Measurements from ENCODE around the gene NVL. TPM values are rescaled to one million over a fixed set of nuclear protein-coding genes. Genes with fewer than 3 reads are reported as not detected.

The NVL gene
- total RNA-seq, 2 donors from 2014 or later = 16.4 to 31.0 TPM

DNA sequence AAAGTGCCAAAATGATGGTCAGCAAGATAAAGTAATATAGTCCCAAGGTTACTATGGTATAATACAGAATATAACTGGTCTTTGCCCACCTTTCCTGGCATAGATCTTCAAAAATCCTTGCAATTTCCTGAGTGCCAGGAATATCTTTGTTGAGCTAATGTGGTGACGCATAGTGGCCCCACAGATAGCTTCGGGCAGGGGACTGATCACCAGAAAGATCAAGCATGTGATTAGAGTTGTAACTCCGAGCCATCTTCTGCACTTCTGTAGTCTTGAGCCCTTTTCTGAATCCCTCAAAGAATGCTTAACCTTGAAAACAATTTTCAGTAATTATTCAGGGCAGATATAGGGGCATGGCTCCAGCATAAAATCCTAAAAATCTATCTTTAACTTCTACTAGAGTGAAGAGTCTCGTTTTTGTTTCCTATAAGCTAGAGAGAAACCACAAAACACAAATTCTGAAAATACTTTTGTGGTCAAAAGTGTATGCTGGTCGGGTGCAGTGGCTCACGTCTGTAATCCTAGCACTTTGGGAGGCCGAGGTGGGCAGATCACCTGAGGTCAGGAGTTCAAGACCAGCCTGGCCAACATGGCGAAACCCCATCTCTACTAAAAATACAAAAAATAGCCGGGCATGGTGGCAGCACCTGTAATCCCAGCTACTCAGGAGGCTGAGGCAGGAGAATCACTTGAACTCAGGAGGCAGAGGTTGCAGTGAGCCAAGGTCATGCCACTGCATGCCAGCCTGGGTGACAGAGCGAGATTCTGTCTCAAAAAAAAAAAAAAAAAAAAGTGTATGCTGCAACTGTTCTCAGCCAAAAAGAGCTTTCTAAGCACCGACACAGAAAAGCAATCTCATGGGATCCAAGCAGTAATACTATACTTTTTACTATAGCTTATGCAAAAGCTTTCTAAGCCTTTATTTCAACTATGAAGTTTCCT is 62.8 kb downstream of the NVL start:
- ATAC-seq (no peak), DNase-seq (ENCODE audit: low spot score in 2 of 2) (no peak)
- peaks cover 0 to 3% of the 10 kb centered on the region in 2 donors for H3K9me3 Mint-ChIP-seq
- peaks cover 6 to 25% of the 10 kb centered on the region in 2 donors for H3K36me3 Mint-ChIP-seq
- no peak overlapping the region for H3K27ac Mint-ChIP-seq

DNA sequence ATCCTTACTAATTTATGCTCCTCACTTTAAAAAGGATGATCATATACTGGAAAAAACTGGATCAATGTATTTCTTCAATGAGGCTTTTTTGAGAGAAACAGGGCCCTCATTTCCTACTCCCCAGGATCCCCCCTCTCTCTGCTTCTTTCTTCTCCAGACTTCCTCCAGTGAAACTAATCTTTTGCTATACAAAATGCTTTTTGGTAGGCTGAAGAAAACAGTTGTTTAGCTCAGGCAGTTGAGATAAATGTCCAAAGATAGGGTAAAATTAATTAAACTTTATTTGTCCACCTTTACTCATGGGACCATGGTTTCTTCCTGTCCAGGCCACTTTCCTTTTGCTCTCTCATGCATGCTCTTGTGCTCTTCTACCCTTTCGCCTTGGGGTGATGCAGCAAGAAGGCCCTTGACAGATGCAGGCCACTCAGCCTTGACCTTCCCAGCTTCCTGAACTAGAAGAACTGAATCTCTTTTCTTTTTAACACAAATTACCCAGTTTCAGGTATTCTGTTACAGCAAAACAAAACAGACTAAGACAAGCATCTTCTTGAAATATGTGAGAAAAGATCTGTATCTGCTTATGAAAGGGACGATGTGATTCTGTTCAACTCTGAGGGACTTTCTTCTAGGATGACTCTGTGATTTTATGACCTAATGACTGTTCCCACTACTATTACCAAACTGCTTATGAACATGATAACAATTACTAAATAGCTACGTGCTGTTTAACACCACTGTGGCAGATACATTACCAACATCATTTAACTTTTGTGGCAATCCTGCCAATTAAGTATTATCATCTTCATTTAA is 63.7 kb downstream of the NVL start:
- DNase-seq (ENCODE audit: low spot score in 2 of 2) = no peak
- Mint-ChIP-seq H3K9me3 (peaks cover 0 to 3% of the 10 kb centered on the region in 2 donors), H3K27ac (peak overlapping the region in 1 of 2 donors; percentile 52), H3K36me3 (peaks cover 6 to 28% of the 10 kb centered on the region in 2 donors)
- no peak for ATAC-seq

DNA sequence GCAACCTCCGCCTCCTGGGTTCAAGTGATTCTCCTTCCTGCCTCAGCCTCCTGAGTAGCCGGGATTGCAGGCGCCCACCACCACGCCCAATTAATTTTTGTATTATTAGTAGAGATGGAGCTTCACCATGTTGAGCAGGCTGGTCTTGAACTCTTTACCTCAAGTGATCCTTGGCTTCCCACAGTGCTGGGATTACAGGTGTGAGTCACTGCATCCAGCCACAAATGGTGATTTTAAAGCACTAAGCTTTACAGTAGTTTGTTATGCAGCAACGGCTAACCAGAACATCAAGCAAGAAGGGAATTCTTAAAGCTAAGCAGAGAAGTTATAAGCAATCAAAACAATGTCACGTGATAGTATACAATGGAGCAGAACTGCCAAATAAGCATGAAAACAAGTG is 65.7 kb downstream of the NVL start:
- ATAC-seq (no peak), DNase-seq (ENCODE audit: low spot score in 2 of 2) (no peak)
- peak overlapping the region in 1 of 2 donors; percentile 7 for H3K27ac Mint-ChIP-seq
- peaks cover 0 to 3% of the 10 kb centered on the region in 2 donors for H3K9me3 Mint-ChIP-seq
- peaks cover 6 to 26% of the 10 kb centered on the region in 2 donors for H3K36me3 Mint-ChIP-seq

DNA sequence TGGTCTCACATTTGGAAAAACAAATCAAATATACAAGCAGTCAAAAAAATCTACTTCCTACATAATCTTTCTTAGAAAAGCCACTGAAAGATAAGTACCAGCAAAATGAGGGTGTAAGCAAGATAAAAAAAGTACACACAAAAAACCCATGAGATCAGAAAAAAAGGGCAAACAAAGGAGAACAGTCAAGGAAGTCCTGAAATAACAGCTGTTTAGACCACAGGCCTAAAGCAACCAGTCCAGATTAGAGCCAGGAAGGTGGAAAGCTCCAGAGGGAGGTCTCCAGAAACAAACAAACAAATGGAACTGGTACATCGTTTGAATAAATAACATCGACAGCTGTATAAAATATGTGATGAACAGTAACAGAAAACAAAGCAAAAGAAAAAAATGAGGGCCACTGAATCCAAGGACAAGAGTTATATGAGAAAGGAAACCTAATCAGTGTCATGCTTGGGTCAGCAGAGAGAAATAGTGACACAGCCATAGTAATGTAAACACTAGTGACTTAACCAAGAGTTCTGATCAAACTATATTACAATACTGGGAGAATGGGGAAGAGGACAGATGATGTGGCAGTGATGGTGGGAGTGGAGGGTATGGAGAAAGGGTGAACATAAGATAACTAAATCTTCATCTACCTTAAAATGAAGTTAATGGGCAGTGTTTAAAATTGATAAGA is 67.5 kb downstream of the NVL start:
- H3K36me3 Mint-ChIP-seq = peaks cover 6 to 26% of the 10 kb centered on the region in 2 donors
- no peak for DNase-seq (ENCODE audit: low spot score in 2 of 2)
- H3K27ac Mint-ChIP-seq = no peak overlapping the region

DNA sequence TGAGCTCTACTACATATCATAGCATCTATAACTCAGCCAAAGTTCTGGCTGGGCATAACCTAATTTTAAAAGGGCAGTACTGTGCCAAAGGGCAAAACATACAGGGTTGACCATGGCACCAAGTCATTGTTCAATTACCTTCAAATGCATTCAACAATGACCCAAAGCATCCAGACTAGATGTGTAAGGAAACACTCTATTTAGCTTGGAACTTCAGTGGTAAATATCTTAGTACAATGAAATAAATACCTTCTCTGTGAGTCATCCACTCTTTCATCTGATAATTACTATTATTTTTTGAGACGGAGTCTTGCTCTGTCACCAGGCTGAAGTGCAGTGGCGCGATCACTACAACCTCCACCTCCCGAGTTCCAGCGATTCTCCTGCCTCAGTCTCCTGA is 70.0 kb downstream of the NVL start:
- Mint-ChIP-seq H3K9me3 (peaks cover 0 to 3% of the 10 kb centered on the region in 2 donors), H3K36me3 (peaks cover 0 to 20% of the 10 kb centered on the region in 2 donors), H3K27ac (no peak overlapping the region)
- DNase-seq (ENCODE audit: low spot score in 2 of 2) (no peak), ATAC-seq (no peak)

More for the DNA sequence above, 67.5 kb downstream of the NVL start:
- no peak for ATAC-seq
- H3K9me3 Mint-ChIP-seq = peaks cover 0 to 3% of the 10 kb centered on the region in 2 donors

DNA sequence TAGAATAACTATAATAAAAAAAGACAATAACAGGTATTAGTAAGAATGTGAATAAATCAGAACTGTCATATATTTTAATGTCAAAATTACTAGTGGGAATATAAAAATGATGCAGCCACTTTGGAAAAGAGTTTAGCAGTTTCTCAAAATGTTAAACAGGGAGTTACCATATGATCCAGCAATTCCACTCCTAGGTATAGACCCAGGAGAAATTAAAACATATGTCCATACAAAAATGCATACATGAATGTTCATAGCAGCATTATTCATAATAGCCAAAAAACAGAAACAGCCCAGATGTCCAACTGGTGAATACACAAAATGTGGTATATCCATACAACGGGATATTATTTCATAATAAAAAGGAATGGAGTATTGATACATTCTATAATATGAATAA is 71.6 kb downstream of the NVL start:
- H3K9me3 Mint-ChIP-seq = peaks cover 0 to 3% of the 10 kb centered on the region in 2 donors
- no peak overlapping the region for H3K27ac Mint-ChIP-seq
- peaks cover 0 to 14% of the 10 kb centered on the region in 2 donors for H3K36me3 Mint-ChIP-seq
- DNase-seq (ENCODE audit: low spot score in 2 of 2) (no peak), ATAC-seq (no peak)

DNA sequence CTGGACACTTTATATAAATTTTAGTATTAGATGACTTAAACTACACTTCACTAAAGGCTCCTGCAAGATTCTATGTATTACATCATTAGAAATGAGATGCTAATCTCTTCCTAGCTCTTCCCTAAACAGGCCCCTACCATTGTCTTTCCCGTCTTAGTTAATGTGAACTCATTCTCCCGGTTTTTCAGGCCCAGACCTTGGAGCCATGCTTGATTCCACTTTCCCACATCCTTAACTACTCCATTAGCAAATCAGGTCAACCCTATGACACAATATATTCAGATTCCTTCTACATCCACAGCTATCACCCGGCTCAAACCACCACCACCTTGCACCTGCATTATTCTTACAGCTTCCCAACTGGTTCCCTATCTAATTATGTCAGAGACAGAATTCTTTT is 73.3 kb downstream of the NVL start:
- no peaks in the 10 kb centered on the region for H3K9me3 Mint-ChIP-seq
- peaks cover 0 to 6% of the 10 kb centered on the region in 2 donors for H3K36me3 Mint-ChIP-seq

DNA sequence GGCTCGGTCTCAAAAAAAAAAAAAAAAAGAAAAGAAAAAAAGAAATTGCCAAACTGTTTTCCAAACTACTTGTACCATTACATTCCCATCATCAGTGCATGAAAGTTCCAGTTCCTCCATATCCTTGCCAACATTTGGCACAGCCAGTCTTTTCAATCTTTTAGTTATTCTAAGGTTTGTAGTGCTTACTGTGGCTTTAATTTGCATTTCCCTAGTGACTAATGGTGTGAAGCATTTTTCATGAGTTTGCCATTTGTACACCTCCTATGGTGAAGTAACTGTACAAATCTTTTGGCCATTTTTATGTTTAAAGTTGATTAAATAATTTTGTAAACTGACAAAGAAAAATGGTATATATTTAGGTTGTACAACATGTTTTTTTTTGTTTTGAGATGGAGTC is 76.3 kb downstream of the NVL start:
- ATAC-seq = no peak
- Mint-ChIP-seq H3K27ac (no peak overlapping the region), H3K36me3 (peaks cover 0 to 3% of the 10 kb centered on the region in 2 donors), H3K9me3 (no peaks in the 10 kb centered on the region)
- no peak for DNase-seq (ENCODE audit: low spot score in 2 of 2)

More for the DNA sequence above, 73.3 kb downstream of the NVL start:
- DNase-seq (ENCODE audit: low spot score in 2 of 2) = no peak
- no peak overlapping the region for H3K27ac Mint-ChIP-seq
- ATAC-seq = no peak

DNA sequence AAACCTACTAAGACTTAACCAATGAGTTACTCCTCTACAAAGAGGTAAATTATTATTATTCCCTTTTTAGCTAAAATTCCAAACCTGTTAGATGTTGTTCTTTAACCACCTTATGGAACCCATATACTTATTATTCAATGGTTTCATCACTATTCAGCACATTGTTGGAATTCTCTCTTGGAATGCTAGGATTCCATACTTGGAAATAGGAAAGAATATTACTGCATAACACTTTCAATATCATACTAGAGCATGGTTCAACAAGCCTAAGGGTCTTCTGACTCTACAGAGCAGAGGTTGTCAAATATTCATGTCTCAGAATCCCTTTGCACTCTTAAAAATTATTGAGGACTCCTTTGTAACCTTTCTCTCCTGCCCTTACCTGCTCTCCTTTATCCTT is 77.5 kb downstream of the NVL start:
- H3K9me3 Mint-ChIP-seq = no peaks in the 10 kb centered on the region
- H3K27ac Mint-ChIP-seq = peak overlapping the region in 1 of 2 donors; percentile 25
- ATAC-seq (no peak), DNase-seq (ENCODE audit: low spot score in 2 of 2) (no peak)
- peaks cover 0 to 9% of the 10 kb centered on the region in 2 donors for H3K36me3 Mint-ChIP-seq

DNA sequence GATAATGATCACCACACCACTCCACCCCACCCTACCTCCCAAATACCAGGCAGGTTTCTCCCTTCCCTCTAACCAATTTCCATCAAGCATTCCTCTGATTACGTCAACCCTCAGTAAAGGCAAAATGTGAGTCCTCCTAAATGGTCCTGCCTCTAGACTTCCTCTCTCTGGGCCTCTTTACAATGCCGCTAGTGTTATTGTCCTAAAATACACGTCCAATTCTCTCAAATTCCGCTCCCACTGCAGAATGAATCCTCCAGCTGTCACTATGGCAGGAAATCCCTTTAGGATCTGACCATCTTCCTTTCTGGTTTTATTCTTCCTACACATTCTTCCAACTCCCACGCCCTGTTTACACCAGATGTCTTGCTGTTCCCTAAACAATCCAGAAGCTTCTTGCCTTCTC is 78.2 kb downstream of the NVL start:
- DNase-seq (ENCODE audit: low spot score in 2 of 2) (no peak), ATAC-seq (no peak)
- Mint-ChIP-seq H3K9me3 (no peaks in the 10 kb centered on the region), H3K27ac (peak overlapping the region in 1 of 2 donors; percentile 25), H3K36me3 (peaks cover 0 to 9% of the 10 kb centered on the region in 2 donors)

DNA sequence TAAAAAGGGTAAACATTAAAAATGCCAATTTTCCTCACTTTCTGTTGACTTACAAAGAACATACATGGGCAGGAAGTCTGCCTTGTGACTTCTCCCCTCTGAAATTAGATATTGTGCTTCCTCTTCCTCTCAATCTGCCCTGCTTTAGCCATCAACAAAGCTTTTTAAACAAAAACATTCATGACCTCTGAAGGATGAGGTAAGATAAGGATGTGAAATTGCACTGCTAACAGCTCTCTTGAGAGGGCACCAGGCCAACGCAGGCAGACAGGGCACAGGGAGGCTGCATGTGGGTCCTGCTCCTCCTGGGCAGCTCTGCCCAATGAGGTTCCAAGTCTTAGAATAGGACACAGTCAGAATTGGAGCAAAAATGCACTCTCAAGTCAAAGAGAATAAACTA is 84.8 kb downstream of the NVL start:
- Mint-ChIP-seq H3K27ac (peak overlapping the region; percentile 26 to 77), H3K9me3 (no peaks in the 10 kb centered on the region), H3K36me3 (peaks cover 6 to 9% of the 10 kb centered on the region in 2 donors)
- ATAC-seq = peak in 1 of 2 donors; percentile 22
- DNase-seq (ENCODE audit: low spot score in 2 of 2) = no peak

DNA sequence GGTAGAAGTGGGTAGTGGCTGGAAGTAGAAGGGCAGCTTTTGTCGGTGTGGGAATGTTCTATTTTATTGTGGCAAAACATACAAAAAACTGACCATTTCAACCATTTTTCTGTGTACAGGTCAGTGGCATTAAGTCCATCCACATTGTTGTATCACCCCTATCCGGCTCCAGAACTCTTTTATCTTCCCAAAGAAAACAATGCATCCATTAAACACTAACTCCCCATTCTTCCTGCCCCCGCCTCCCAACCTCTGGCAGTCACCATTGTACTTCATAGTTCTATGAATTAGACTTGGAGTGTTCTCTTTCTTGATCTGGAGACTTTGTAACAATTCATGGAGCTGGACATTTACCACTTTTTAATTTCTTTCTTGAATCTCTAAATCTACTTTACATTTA is 91.2 kb downstream of the NVL start:
- Mint-ChIP-seq H3K27ac (no peak overlapping the region), H3K36me3 (no peaks in the 10 kb centered on the region), H3K9me3 (no peaks in the 10 kb centered on the region)
- DNase-seq (ENCODE audit: low spot score in 2 of 2) (no peak), ATAC-seq (no peak)

DNA sequence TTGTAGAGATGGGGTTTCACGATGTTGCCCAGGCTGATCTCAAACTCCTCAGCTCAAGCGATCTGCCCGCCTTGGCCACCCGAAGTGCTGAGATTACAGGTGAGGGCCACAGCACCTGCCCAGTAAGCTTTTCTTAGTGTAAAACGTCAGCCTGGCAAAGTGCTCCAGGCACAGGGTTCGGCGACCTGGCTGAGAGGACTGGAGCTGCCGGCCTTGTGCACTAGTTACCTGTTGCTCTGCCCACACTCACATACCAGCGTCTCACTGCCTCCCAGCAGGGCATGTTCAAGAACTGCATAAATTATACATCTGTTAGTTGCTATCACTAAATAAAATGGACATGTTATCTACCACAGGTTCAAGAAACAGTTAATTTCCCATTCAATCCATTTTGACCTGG is 91.8 kb downstream of the NVL start:
- DNase-seq (ENCODE audit: low spot score in 2 of 2) (no peak), ATAC-seq (no peak)
- H3K27ac Mint-ChIP-seq = peak overlapping the region in 1 of 2 donors; percentile 34
- H3K9me3 Mint-ChIP-seq = no peaks in the 10 kb centered on the region
- H3K36me3 Mint-ChIP-seq = no peaks in the 10 kb centered on the region

DNA sequence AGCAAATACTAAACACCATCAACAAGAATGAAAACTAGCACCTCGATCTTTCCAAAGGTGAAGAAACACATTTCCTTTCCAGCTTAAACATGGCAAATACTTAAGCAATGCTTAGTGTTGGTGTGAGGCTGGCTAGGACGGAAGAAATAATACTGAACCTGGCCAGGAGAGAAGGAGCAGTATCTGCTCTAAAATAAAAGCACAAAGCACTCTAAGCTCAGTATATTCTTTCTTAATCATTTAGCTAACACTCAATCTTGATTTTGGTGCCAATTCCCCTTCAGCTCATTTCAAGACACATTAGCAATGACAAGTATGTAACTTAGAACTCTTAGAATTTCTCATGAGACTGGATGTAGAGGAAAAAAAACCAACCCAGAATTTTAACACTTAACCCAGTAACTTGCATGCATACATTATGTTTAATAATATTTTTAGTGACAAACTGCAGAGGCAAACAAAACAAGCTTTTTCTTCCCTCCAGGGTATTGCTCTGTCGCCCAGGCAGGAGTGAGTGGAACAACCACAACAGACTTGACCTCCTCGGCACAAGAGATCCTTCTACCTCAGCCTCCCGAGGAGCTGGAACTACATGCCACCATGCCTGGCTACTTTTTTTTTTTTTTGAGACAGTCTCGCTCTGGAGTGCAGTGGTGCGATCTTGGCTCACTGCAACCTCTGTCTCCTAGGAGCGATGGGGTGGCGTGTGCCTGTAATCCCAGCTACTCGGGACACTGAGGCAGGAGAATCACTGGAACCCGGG is 92.7 kb downstream of the NVL start:
- no peak for ATAC-seq
- no peak for DNase-seq (ENCODE audit: low spot score in 2 of 2)
- Mint-ChIP-seq H3K27ac (peak overlapping the region in 1 of 2 donors; percentile 5), H3K36me3 (no peaks in the 10 kb centered on the region), H3K9me3 (no peaks in the 10 kb centered on the region)

DNA sequence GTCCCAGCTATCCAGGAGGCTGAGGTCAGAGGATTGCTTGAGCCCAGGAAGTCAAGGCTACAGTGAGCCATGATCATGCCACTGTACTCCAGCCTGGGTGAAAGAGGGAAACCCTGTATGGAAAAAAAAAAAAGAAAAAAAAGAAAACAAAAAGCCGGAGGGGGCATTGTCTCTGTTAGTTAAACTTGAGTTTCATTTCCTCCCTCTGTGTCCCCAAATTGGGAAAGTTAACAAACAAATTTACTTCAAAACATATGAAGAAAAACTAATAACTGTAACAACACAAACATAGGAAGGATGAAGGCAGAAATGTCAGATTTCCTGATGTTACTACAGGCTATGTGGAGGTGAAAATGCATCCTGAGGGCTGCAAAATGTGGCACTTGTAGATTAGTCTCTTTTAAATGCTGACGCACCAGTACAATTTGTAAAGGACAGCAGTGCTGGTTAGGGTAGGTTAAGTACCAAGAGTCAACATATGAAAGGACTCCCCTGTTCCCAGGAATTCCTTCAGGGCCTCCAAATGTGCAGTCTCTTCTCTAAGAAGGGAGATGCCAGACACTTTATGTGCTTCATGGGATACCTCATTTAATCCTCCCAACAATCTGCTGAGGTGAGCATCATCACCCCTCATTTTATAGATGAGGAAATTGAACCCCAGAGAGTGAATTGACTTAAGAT is 94.0 kb downstream of the NVL start:
- H3K27ac Mint-ChIP-seq = peak overlapping the region in 1 of 2 donors; percentile 77
- no peaks in the 10 kb centered on the region for H3K9me3 Mint-ChIP-seq
- H3K36me3 Mint-ChIP-seq = no peaks in the 10 kb centered on the region
- ATAC-seq (no peak), DNase-seq (ENCODE audit: low spot score in 2 of 2) (no peak)

All from activated naive CD4-positive, alpha-beta T cell treated with anti-CD3 and anti-CD28 coated beads, Interleukin-2, amount 50 U/mL, for 72 hours (primary cell).